GM10847 (cell line): ENCODE results near the gene C6orf15.

ENCODE experiments used
- POLR2A ChIP-seq: IDR thresholded peaks from 2 replicates; pipeline ENCODE4 v1.6.1; 2011; ENCODE audit not compliant: insufficient read length; ENCODE audit errors: extremely low read depth

The C6orf15 gene

DNA sequence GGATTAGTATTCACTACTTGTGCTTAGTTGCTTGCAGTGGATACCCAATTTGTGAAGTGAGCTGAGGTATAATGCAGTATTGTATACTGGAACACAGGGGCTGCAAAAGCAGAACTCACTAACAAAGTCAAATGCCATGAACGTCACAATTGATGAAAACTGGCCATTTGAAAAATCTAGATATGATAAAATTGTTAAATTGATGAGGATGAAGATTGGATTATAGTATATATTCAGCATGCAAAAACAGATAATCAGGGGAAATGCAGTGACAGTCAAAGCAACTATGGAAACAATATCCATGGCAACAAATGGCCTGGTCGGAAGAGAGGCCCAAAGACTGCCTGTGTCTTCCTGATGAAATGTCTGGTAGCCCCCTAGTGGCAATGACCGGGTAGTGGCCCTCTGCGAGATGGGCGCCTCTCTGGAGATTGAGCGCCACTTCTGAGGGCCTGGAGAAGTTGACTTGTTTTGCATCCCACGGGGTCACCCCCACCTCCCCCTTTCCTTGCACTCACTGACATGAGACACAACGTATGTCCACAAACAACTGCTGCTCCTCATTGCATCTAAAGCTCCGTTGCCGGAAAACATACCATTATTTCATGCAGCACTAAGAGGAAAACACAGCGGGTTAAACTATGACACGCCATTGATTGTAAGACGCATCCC, 43.6 kb downstream of the C6orf15 start:
- TF ChIP-seq POLR2A, result no peak

DNA sequence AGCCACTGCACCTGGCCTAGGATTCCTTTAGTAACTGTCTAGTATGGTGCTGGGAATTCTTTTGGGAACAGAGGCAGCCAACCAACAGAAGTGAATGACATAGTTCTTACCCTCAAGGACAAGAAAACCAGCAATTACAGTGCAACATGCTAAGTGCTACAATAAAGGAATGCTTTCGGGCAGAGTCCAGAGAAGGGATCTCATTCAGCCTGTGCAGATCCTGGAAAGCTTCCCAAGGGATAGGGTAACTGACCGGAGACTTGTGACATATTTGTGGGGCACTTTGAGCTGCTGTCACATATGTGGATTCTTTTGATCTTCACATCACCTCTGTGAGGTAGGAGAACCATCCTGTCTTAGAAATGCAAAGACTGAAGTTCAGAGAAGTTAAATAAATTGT, 46.8 kb downstream of the C6orf15 start:
- TF ChIP-seq POLR2A, result no peak

GRCh38 chr6:31063906-31064435, 48.4 kb downstream of the C6orf15 start:
- TF ChIP-seq POLR2A, result no peak
